Testis (tissue), 3 donors: ENCODE data around the gene ESPNL. TPM values are rescaled to one million over a fixed set of nuclear protein-coding genes. Genes with fewer than 3 reads are reported as not detected.
"Not testable (repeated sequence)": the region's sequence is repeated elsewhere in the genome, so short reads cannot be mapped to it uniquely, and the experiment has no call there.

ENCODE experiments used
- DNase-seq: peaks from one replicate; pipeline ENCODE4 v3.0.0-alpha.2; 2019
- H3K27ac ChIP-seq, 2 donors: fragments of 200-600 bp; sonication (generic); one replicate each; pipeline ENCODE4 v1.5.1; 2019
- H3K27me3 ChIP-seq: fragments of 200-600 bp; sonication (generic); one replicate; pipeline ENCODE4 v1.5.1; 2019
- H3K36me3 ChIP-seq: fragments of 200-600 bp; sonication (generic); one replicate; pipeline ENCODE4 v1.5.1; 2017; ENCODE audit warnings: low read depth; ENCODE audit errors: missing control alignments
- H3K4me1 ChIP-seq: fragments of 200-600 bp; sonication (generic); one replicate; pipeline ENCODE4 v1.5.1; 2019
- H3K4me3 ChIP-seq, 2 donors: fragments of 200-600 bp; sonication (generic); one replicate each; pipeline ENCODE4 v1.5.1; 2017 to 2019
- H3K9me3 ChIP-seq: fragments of 200-600 bp; sonication (generic); one replicate; pipeline ENCODE4 v1.5.1; 2017
- CTCF ChIP-seq, 3 experiments: fragments of 450-650 bp in 2 of 3; fragments of 200-600 bp in 1 of 3; sonication (generic) in 1 of 3; IDR thresholded peaks; one replicate each; pipeline ENCODE4 v1.5.1; 2016 to 2019; ENCODE audit warnings: antibody characterized with exemption in 3 of 3, mild to moderate bottlenecking in 2 of 3, moderate library complexity in 1 of 3
- POLR2A ChIP-seq: fragments of 450-650 bp; IDR thresholded peaks from one replicate; pipeline ENCODE4 v1.6.1; 2017; ENCODE audit warnings: antibody characterized with exemption, mild to moderate bottlenecking, moderate library complexity
- WGBS, 2 donors: methylation state at CpG; one replicate each; pipeline ENCODE4 v1.1.5; 2018; 5-methylcytosine and 5-hydroxymethylcytosine counted together
- intact Hi-C: fragments of 100-400 bp; cut with DNase I; formaldehyde crosslinking; loops from one replicate; pipeline ENCODE4 v1.15.1; 2023; ENCODE audit warnings: low total_unique reads
- polyA plus RNA-seq: library from polyadenylated mRNA; stranded (reverse); fragments of 350-450 nt; fragmentation: Illumina TruSeq; extraction: RNeasy Lipid Tissue Mini Kit (QIAGEN cat#74804); gene quantifications from one replicate; pipeline ENCODE4 v1.2.3, GENCODE V29; 2014; ENCODE audit warnings: low read depth, low replicate concordance; ENCODE audit not compliant: insufficient read depth
- total RNA-seq, 2 donors: library from RNA; depleted of rRNA; stranded (reverse); fragments of >200 nt; gene quantifications; one replicate each; pipeline ENCODE4 v1.2.3, GENCODE V29; 2016

ESPNL gene
- total and polyA plus RNA-seq, 3 donors from 2014 or later: 2.1 to 7.5 (median 2.8) TPM

- Histone ChIP-seq H3K4me1 (peaks cover 14% of the 10 kb centered on the region), H3K4me3 (no peak overlapping the region), H3K27ac (no peak overlapping the region), H3K27me3 (no peaks in the 10 kb centered on the region), H3K9me3 (no peaks in the 10 kb centered on the region), H3K36me3 (no peaks in the 10 kb centered on the region)
- no peak for DNase-seq
- intact Hi-C loops: no loop called here
- WGBS, 2 donors: 64 to 72% methylated on average over 6 of the region's 6 CpGs
- TF ChIP-seq CTCF (IDR thresholded peaks at IDR 0.05): no peak
- TF ChIP-seq POLR2A: no peak
Measured at GRCh38 chr2:238169048-238169707, 69.0 kb downstream of the ESPNL start.

GRCh38 chr2:238169708-238170251 lies 69.6 kb downstream of the ESPNL start:
- H3K9me3 ChIP-seq: no peaks in the 10 kb centered on the region
- H3K4me3 ChIP-seq: no peak overlapping the region
- TF ChIP-seq CTCF (IDR thresholded peaks at IDR 0.05): no peak
- TF ChIP-seq POLR2A: no peak
- H3K27ac ChIP-seq: no peak overlapping the region
- H3K36me3 ChIP-seq: no peaks in the 10 kb centered on the region
- DNase-seq: no peak
- intact Hi-C loops: no loop called here
- H3K4me1 ChIP-seq: peaks cover 14% of the 10 kb centered on the region
- no peaks in the 10 kb centered on the region for H3K27me3 ChIP-seq
- WGBS, 2 donors: 76 to 85% methylated on average over 5 of the region's 5 CpGs

GRCh38 chr2:238170386-238171071 lies 70.4 kb downstream of the ESPNL start:
- Histone ChIP-seq H3K9me3 (no peaks in the 10 kb centered on the region), H3K4me3 (no peak overlapping the region), H3K4me1 (peaks cover 14% of the 10 kb centered on the region), H3K27ac (no peak overlapping the region), H3K27me3 (no peaks in the 10 kb centered on the region), H3K36me3 (no peaks in the 10 kb centered on the region)
- no peak for TF ChIP-seq CTCF (IDR thresholded peaks at IDR 0.05)
- no peak for TF ChIP-seq POLR2A
- DNase-seq: no peak
- intact Hi-C loops: no loop called here
- 94 to 95% methylated on average over 21 of the region's 21 CpGs for WGBS, 2 donors

- H3K4me1 ChIP-seq: peaks cover 14% of the 10 kb centered on the region
- not testable (repeated sequence) for H3K27ac ChIP-seq, H3K36me3 ChIP-seq
Measured at GRCh38 chr2:238171072-238171431, 70.9 kb downstream of the ESPNL start.

GRCh38 chr2:238171575-238172187 lies 71.5 kb downstream of the ESPNL start:
- Histone ChIP-seq H3K27me3 (no peaks in the 10 kb centered on the region), H3K4me3 (no peak overlapping the region), H3K4me1 (peaks cover 10% of the 10 kb centered on the region), H3K36me3 (no peaks in the 10 kb centered on the region), H3K9me3 (no peaks in the 10 kb centered on the region), H3K27ac (no peak overlapping the region)
- intact Hi-C loops: no loop called here
- TF ChIP-seq POLR2A: no peak
- TF ChIP-seq CTCF (IDR thresholded peaks at IDR 0.05): no peak
- no peak for DNase-seq
- 90 to 91% methylated on average over 9 of the region's 9 CpGs for WGBS, 2 donors

More at GRCh38 chr2:238171072-238171431, 70.9 kb downstream of the ESPNL start:
- H3K27me3 ChIP-seq, H3K4me3 ChIP-seq, H3K9me3 ChIP-seq, DNase-seq, intact Hi-C loops: not testable (repeated sequence)
- WGBS, 2 donors: 87 to 94% methylated on average over 5 of the region's 5 CpGs
